OCI-LY1 (cell line): ENCODE data around the gene TEAD1.

ENCODE experiments used
- H2AFZ ChIP-seq: fragments of 200-600 bp; sonication (generic), shearing (Covaris generic); 2 replicates; pipeline ENCODE4 v1.6.0; 2014; ENCODE audit warnings: antibody characterized with exemption, mild to moderate bottlenecking, low read length
- H3F3A ChIP-seq: fragments of 200-600 bp; sonication (generic), shearing (Covaris generic); 2 replicates; pipeline ENCODE4 v1.6.0; 2014; ENCODE audit warnings: mild to moderate bottlenecking, antibody characterized with exemption, low read length, moderate library complexity; ENCODE audit not compliant: insufficient read depth
- H3K27ac ChIP-seq: fragments of 200-600 bp; sonication (generic); 2 replicates; pipeline ENCODE4 v1.5.1; 2014; ENCODE audit warnings: low read length, mixed run types, mild to moderate bottlenecking, low read depth; ENCODE audit not compliant: poor library complexity, severe bottlenecking
- H3K27me3 ChIP-seq: fragments of 200-600 bp; sonication (generic); 2 replicates; pipeline ENCODE4 v1.6.0; 2014; ENCODE audit warnings: antibody characterized with exemption, mild to moderate bottlenecking, low read length, moderate library complexity; ENCODE audit not compliant: insufficient read depth
- H3K36me3 ChIP-seq: fragments of 200-600 bp; sonication (generic); 2 replicates; pipeline ENCODE4 v1.6.1; 2014; ENCODE audit warnings: mild to moderate bottlenecking, antibody characterized with exemption, low read length, moderate library complexity, mixed read lengths; ENCODE audit not compliant: insufficient read depth
- H3K4me1 ChIP-seq: fragments of 200-600 bp; sonication (generic); 2 replicates; pipeline ENCODE4 v1.5.1; 2014; ENCODE audit warnings: mild to moderate bottlenecking, low read length, moderate library complexity; ENCODE audit not compliant: insufficient read depth, severe bottlenecking
- H3K4me2 ChIP-seq: fragments of 200-600 bp; sonication (generic), shearing (Covaris generic); 2 replicates; pipeline ENCODE4 v1.6.1; 2014; ENCODE audit warnings: low read length
- H3K4me3 ChIP-seq: fragments of 200-600 bp; sonication (generic); 2 replicates; pipeline ENCODE4 v1.5.1; 2014; ENCODE audit warnings: low read length, low read depth, mild to moderate bottlenecking, mixed read lengths; ENCODE audit not compliant: poor library complexity, severe bottlenecking
- H3K79me2 ChIP-seq: fragments of 200-600 bp; shearing (Covaris generic); 2 replicates; pipeline ENCODE4 v1.6.1; 2016; ENCODE audit warnings: mixed run types, low read length, mixed read lengths; ENCODE audit not compliant: insufficient read depth
- H3K9ac ChIP-seq: fragments of 200-600 bp; sonication (generic), shearing (Covaris generic); 2 replicates; pipeline ENCODE4 v1.6.1; 2014; ENCODE audit warnings: mild to moderate bottlenecking, low read length, mixed read lengths
- H3K9me2 ChIP-seq: fragments of 200-600 bp; sonication (generic), shearing (Covaris generic); 2 replicates; pipeline ENCODE4 v1.6.1; 2014; ENCODE audit warnings: low read depth, mild to moderate bottlenecking, low read length, mixed read lengths
- H3K9me3 ChIP-seq: fragments of 200-600 bp; shearing (Covaris generic); 2 replicates; pipeline ENCODE4 v1.6.1; 2014; ENCODE audit warnings: low read length, mixed read lengths
- H4K20me1 ChIP-seq: fragments of 200-600 bp; sonication (generic), shearing (Covaris generic); 2 replicates; pipeline ENCODE4 v1.6.0; 2016; ENCODE audit warnings: mild to moderate bottlenecking, low read length; ENCODE audit not compliant: insufficient read depth
- EZH2 ChIP-seq: fragments of 200-600 bp; sonication (generic), shearing (Covaris generic); IDR thresholded peaks from 2 replicates; pipeline ENCODE4 v1.8.0; 2017; ENCODE audit warnings: borderline replicate concordance, mixed run types, mild to moderate bottlenecking, antibody characterized with exemption, low read length, moderate library complexity, mixed read lengths
- TF ChIP-seq, protein P1 (sequence below): fragments of 200-600 bp; sonication (generic), shearing (Covaris generic); IDR thresholded peaks from 2 replicates; pipeline ENCODE4 v1.5.1; 2017; ENCODE audit warnings: mild to moderate bottlenecking, antibody characterized with exemption, low read length, moderate library complexity, mixed read lengths

TEAD1 gene

DNA sequence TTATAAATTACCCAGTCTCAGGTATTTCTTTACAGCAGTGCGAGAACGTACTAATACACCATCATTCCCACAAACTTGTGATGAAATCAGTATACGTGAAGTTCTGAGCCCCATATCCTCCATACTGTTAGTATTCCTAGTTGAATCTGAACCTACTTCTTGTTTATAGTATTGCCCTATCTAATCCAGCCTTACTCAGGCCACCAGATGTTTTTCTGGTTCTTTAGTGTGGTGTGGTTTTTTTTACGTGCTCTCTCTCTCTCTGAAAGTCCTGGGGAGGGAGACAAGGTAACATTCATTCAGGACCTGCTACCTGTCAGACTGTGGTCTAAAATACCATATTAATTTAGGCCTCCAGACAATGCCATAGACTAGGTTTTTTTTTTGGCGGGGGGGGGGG, 47.6 kb upstream of the TEAD1 start:
- H4K20me1 ChIP-seq: no peaks in the 10 kb centered on the region
- no peaks in the 10 kb centered on the region for H3K4me1 ChIP-seq
- H3K9ac ChIP-seq: no peak overlapping the region
- no peaks in the 10 kb centered on the region for H3K79me2 ChIP-seq
- no peak overlapping the region for H3K4me2 ChIP-seq
- H3K36me3 ChIP-seq: no peaks in the 10 kb centered on the region
- H2AFZ ChIP-seq: no peak overlapping the region
- no peaks in the 10 kb centered on the region for H3F3A ChIP-seq
- no peaks in the 10 kb centered on the region for H3K9me2 ChIP-seq
- no peak for TF ChIP-seq EZH2
- TF ChIP-seq, protein P1, sequence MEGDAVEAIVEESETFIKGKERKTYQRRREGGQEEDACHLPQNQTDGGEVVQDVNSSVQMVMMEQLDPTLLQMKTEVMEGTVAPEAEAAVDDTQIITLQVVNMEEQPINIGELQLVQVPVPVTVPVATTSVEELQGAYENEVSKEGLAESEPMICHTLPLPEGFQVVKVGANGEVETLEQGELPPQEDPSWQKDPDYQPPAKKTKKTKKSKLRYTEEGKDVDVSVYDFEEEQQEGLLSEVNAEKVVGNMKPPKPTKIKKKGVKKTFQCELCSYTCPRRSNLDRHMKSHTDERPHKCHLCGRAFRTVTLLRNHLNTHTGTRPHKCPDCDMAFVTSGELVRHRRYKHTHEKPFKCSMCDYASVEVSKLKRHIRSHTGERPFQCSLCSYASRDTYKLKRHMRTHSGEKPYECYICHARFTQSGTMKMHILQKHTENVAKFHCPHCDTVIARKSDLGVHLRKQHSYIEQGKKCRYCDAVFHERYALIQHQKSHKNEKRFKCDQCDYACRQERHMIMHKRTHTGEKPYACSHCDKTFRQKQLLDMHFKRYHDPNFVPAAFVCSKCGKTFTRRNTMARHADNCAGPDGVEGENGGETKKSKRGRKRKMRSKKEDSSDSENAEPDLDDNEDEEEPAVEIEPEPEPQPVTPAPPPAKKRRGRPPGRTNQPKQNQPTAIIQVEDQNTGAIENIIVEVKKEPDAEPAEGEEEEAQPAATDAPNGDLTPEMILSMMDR: no peak
- peaks cover 3% of the 10 kb centered on the region; the same call in 1 of the 2 replicates for H3K9me3 ChIP-seq
- H3K27me3 ChIP-seq: no peaks in the 10 kb centered on the region
- no peak overlapping the region for H3K4me3 ChIP-seq
- H3K27ac ChIP-seq: no peak overlapping the region

DNA sequence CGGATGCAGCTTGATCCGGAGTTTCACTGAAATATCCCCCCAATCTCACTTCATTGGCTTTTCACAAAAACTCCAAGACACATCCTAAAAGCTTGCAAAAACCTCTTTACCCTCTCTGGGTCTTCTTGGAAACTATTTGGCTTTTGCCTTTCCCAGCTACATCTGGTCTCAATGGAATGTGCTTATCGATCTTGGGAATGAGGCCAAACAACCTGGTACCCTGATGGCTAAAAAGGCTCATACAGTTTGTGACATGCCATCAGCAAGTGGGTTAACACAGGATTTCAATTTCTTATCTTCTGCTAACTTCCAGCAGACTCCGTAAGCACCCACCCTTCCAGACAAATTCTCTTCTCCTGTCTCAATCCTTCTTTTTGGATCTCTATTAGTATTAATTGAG, 45.9 kb upstream of the TEAD1 start:
- no peaks in the 10 kb centered on the region for H4K20me1 ChIP-seq
- H3K27me3 ChIP-seq: no peaks in the 10 kb centered on the region
- no peaks in the 10 kb centered on the region for H3F3A ChIP-seq
- H3K4me3 ChIP-seq: no peak overlapping the region
- no peak overlapping the region for H2AFZ ChIP-seq
- peaks cover 3% of the 10 kb centered on the region; the same call in 1 of the 2 replicates for H3K9me3 ChIP-seq
- H3K36me3 ChIP-seq: no peaks in the 10 kb centered on the region
- no peaks in the 10 kb centered on the region for H3K4me1 ChIP-seq
- no peak overlapping the region for H3K4me2 ChIP-seq
- no peaks in the 10 kb centered on the region for H3K79me2 ChIP-seq
- no peak overlapping the region for H3K9ac ChIP-seq
- H3K9me2 ChIP-seq: no peaks in the 10 kb centered on the region
- H3K27ac ChIP-seq: no peak overlapping the region
- TF ChIP-seq, protein P1: no peak
- TF ChIP-seq EZH2: no peak

DNA sequence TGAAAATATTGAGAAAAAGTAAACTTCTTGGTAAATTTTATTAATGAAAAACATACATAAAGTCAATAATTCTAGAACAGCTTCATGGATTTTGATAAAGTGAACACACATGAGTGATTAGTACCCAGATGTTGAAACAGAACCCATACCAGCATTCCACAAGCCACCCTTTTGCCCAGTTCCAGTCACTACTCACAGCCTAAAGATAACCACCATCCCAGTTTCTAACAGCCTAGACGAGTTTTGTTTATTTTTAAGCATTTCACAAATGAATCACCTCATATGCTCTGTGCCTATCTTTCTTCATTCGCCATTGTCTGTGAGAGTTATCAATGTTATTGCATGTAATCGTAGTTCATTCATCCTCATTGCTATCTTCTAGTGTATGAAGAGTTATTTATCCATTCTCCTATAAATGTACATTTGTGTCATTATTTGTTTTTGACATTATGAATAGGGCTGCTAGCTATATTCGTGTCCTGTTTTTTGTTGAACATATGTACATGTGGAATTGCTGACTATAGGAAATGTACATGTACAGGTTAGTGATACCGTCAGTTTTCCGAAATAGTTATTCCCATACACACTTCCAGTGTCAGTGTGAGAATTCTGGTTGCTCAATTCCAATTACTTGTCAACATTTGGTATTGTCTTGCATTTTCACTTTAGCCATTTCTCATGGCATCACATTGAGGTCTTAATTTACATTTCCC, 44.5 kb upstream of the TEAD1 start:
- H3K9me3 ChIP-seq: peaks cover under 1% of the 10 kb centered on the region; the same call in 1 of the 2 replicates
- H3K36me3 ChIP-seq: no peaks in the 10 kb centered on the region
- no peak overlapping the region for H3K4me2 ChIP-seq
- no peak overlapping the region for H3K4me3 ChIP-seq
- H3K79me2 ChIP-seq: no peaks in the 10 kb centered on the region
- no peaks in the 10 kb centered on the region for H4K20me1 ChIP-seq
- H3F3A ChIP-seq: no peaks in the 10 kb centered on the region
- TF ChIP-seq EZH2: no peak
- TF ChIP-seq, protein P1: no peak
- no peak overlapping the region for H3K27ac ChIP-seq
- H3K4me1 ChIP-seq: no peaks in the 10 kb centered on the region
- no peaks in the 10 kb centered on the region for H3K9me2 ChIP-seq
- H2AFZ ChIP-seq: no peak overlapping the region
- no peak overlapping the region for H3K9ac ChIP-seq
- H3K27me3 ChIP-seq: no peaks in the 10 kb centered on the region
